HEK293T (cell line): Measurements from ENCODE around the gene KIF13A.
"Not testable (repeated sequence)": the region's sequence is repeated elsewhere in the genome, so short reads cannot be mapped to it uniquely, and the experiment has no call there.

Source experiments
- CTCF ChIA-PET: fragments of 350-600 bp; formaldehyde crosslinking; extraction: SDS; loops from one replicate; lab custom pipeline; 2021; ENCODE audit warnings: antibody characterized with exemption, inconsistent platforms; lab: Yijun Ruan, JAX
- POLR2A ChIA-PET: fragments of 350-600 bp; formaldehyde crosslinking; extraction: SDS; loops from one replicate; lab custom pipeline; 2020; ENCODE audit warnings: antibody characterized with exemption, inconsistent platforms; lab: Yijun Ruan, JAX
- DNase-seq: peaks from one replicate; pipeline ENCODE4 v3.0.0; 2012; ENCODE audit warnings: mixed read lengths; ENCODE audit errors: extremely low spot score
- ARNT ChIP-seq: fragments of 450-650 bp; IDR thresholded peaks from 2 replicates; pipeline ENCODE4 v1.6.1; 2017; ENCODE audit warnings: mild to moderate bottlenecking
- BHLHE40 ChIP-seq: fragments of 450-650 bp; IDR thresholded peaks from 2 replicates; pipeline ENCODE4 v1.6.1; 2016; ENCODE audit warnings: mild to moderate bottlenecking, moderate library complexity, borderline replicate concordance
- CTBP1 ChIP-seq: fragments of 450-650 bp; IDR thresholded peaks from 2 replicates; pipeline ENCODE4 v1.6.1; 2016; ENCODE audit warnings: borderline replicate concordance
- ELF4 ChIP-seq: fragments of 450-650 bp; IDR thresholded peaks from 2 replicates; pipeline ENCODE4 v1.6.1; 2017; ENCODE audit warnings: antibody characterized with exemption
- FOXA1 ChIP-seq: fragments of 450-650 bp; IDR thresholded peaks from 2 replicates; pipeline ENCODE4 v1.6.1; 2016; ENCODE audit warnings: mild to moderate bottlenecking
- FOXK2 ChIP-seq: fragments of 450-650 bp; IDR thresholded peaks from 2 replicates; pipeline ENCODE4 v1.6.1; 2016; ENCODE audit warnings: mild to moderate bottlenecking
- FOXM1 ChIP-seq: fragments of 450-650 bp; IDR thresholded peaks from 2 replicates; pipeline ENCODE4 v1.6.1; 2017; ENCODE audit warnings: mild to moderate bottlenecking, borderline replicate concordance
- HDGF ChIP-seq: fragments of 450-650 bp; IDR thresholded peaks from 2 replicates; pipeline ENCODE4 v1.6.1; 2017; ENCODE audit warnings: antibody characterized with exemption, borderline replicate concordance
- L3MBTL2 ChIP-seq: fragments of 450-650 bp; conservative IDR thresholded peaks from 2 replicates; pipeline ENCODE4 v1.6.1; 2016; ENCODE audit warnings: mild to moderate bottlenecking
- LEF1 ChIP-seq: fragments of 450-650 bp; IDR thresholded peaks from 2 replicates; pipeline ENCODE4 v1.6.1; 2017; ENCODE audit warnings: mild to moderate bottlenecking, borderline replicate concordance
- NFRKB ChIP-seq: fragments of 450-650 bp; IDR thresholded peaks from 2 replicates; pipeline ENCODE4 v1.6.1; 2016; ENCODE audit warnings: mild to moderate bottlenecking, moderate library complexity
- SP1 ChIP-seq: fragments of 450-650 bp; IDR thresholded peaks from 2 replicates; pipeline ENCODE4 v1.6.1; 2017
- SUZ12 ChIP-seq: fragments of 450-650 bp; IDR thresholded peaks from 2 replicates; pipeline ENCODE4 v1.6.1; 2016; ENCODE audit warnings: mild to moderate bottlenecking
- TARDBP ChIP-seq: fragments of 450-650 bp; IDR thresholded peaks from 2 replicates; pipeline ENCODE4 v1.6.1; 2016
- ZNF384 ChIP-seq: fragments of 450-650 bp; IDR thresholded peaks from 2 replicates; pipeline ENCODE4 v1.6.1; 2016
- TF ChIP-seq, protein P1 (sequence below): fragments of 450-650 bp; IDR thresholded peaks from 2 replicates; pipeline ENCODE4 v1.6.1; 2016

The KIF13A gene

DNA sequence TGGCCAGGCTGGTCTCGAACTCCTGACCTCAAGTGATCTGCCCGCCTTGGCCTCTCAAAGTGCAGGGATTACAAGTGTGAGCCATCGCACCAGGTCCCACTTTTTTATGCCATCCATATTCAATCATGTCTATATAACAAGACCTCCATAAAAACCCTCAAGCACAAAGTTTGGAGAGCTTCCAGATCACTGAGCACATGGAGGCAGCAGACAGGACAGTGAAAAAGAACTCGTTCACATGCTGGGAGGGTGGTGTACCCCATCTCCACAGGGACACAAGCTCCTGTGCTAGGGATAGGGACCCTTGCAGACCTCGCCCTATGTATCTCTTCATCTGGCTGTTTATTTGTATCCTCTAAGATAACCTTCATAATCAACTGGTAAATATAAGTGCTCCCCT is 30.3 kb downstream of the KIF13A start:
- CTCF ChIA-PET: no interaction called here
- POLR2A ChIA-PET: no interaction called here
- TF ChIP-seq L3MBTL2: no peak
- TF ChIP-seq LEF1: no peak
- TF ChIP-seq FOXA1: no peak
- TF ChIP-seq ZNF384: no peak
- no peak for TF ChIP-seq ELF4
- TF ChIP-seq NFRKB: no peak
- no peak for TF ChIP-seq HDGF
- no peak for TF ChIP-seq BHLHE40
- TF ChIP-seq SP1: no peak
- no peak for TF ChIP-seq FOXK2
- no peak for DNase-seq

GRCh38 chr6:17950095-17950494 is 37.3 kb downstream of the KIF13A start:
- TF ChIP-seq SP1 (no peak), FOXA1 (no peak)
- CTCF ChIA-PET: no interaction called here
- POLR2A ChIA-PET: no interaction called here

DNA sequence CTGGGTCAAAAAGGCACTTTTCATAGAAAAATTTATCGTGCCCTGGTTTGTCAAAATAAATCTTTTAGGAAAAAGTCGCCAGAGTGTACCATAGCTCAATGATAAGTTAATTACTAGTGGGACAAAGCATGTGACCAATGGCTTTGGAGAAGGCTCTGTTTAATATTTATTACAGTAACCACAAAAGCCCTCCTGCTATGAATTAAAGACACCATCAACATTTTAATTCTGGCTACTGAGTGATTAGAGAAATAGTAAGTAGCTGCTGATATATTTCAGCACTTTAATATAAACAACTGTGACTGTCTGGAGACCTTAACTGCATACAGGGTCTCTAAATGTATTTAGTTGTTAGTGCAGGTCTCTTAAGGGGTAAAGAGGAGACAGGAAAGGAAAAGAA is 38.3 kb downstream of the KIF13A start:
- DNase-seq: no peak
- ChIA-PET CTCF (interaction anchor here (0.6 kb wide), 1 partner anchor 33 kb away, joined by 3 read pairs; no protein-coding TSS in a partner anchor), POLR2A (no interaction called here)
- TF ChIP-seq ZNF384 (no peak), BHLHE40 (no peak), FOXM1 (no peak), CTBP1 (no peak), SP1 (no peak), TARDBP (no peak), ARNT (no peak), SUZ12 (no peak), NFRKB (no peak), FOXK2 (no peak), LEF1 (no peak), FOXA1 (no peak), L3MBTL2 (no peak), HDGF (no peak), ELF4 (no peak)
- TF ChIP-seq, protein P1, sequence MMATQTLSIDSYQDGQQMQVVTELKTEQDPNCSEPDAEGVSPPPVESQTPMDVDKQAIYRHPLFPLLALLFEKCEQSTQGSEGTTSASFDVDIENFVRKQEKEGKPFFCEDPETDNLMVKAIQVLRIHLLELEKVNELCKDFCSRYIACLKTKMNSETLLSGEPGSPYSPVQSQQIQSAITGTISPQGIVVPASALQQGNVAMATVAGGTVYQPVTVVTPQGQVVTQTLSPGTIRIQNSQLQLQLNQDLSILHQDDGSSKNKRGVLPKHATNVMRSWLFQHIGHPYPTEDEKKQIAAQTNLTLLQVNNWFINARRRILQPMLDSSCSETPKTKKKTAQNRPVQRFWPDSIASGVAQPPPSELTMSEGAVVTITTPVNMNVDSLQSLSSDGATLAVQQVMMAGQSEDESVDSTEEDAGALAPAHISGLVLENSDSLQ: no peak

More at GRCh38 chr6:17950095-17950494, 37.3 kb downstream of the KIF13A start:
- DNase-seq: no peak

- ChIA-PET POLR2A (no interaction called here), CTCF (interaction anchor here (0.6 kb wide), 1 partner anchor 34 kb away, joined by 3 read pairs; no protein-coding TSS in a partner anchor)
- TF ChIP-seq SUZ12 (no peak), SP1 (no peak), FOXM1 (no peak), ELF4 (no peak), CTBP1 (no peak), ZNF384 (no peak), FOXK2 (no peak), TARDBP (no peak), L3MBTL2 (no peak), HDGF (no peak), NFRKB (no peak), ARNT (no peak), FOXA1 (no peak)
- TF ChIP-seq, protein P1: no peak
- DNase-seq: no peak
Measured at GRCh38 chr6:17948725-17949124, 38.7 kb downstream of the KIF13A start.

GRCh38 chr6:17947574-17947973 is 39.9 kb downstream of the KIF13A start:
- DNase-seq: not testable (repeated sequence)
- ChIA-PET POLR2A (interaction anchor here (0.6 kb wide), 1 partner anchor 15 kb away, joined by 3 read pairs; no protein-coding TSS in a partner anchor), CTCF (interaction anchor here (0.6 to 0.9 kb wide), 2 partner anchors 21 to 41 kb away, joined by 4 to 5 read pairs; no protein-coding TSS in a partner anchor)

DNA sequence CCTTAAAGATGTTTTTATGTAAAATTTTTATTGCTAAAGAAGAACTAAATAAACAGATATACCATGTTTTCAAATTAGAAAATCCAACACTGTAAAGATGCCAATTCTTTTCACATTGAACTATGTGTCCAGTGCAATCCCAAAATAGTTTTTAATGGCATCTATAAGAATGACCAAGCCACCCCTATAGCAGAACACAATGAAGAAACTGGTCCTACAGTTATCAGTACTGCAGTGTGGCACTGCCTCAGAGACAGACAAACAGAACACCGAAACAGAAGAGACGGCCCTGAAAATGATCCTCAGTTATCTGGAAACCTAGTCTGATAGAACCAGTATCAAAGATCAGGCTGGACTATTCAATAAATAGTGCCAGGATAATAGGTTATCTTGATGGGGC is 41.9 kb downstream of the KIF13A start:
- DNase-seq: no peak
- ChIA-PET CTCF (no interaction called here), POLR2A (no interaction called here)
- TF ChIP-seq ARNT (no peak), FOXM1 (no peak), LEF1 (no peak), CTBP1 (no peak), ELF4 (no peak), SP1 (no peak), SUZ12 (no peak), L3MBTL2 (no peak), NFRKB (no peak), FOXK2 (no peak), ZNF384 (no peak), HDGF (no peak), FOXA1 (no peak), BHLHE40 (no peak)
- TF ChIP-seq, protein P1: no peak

DNA sequence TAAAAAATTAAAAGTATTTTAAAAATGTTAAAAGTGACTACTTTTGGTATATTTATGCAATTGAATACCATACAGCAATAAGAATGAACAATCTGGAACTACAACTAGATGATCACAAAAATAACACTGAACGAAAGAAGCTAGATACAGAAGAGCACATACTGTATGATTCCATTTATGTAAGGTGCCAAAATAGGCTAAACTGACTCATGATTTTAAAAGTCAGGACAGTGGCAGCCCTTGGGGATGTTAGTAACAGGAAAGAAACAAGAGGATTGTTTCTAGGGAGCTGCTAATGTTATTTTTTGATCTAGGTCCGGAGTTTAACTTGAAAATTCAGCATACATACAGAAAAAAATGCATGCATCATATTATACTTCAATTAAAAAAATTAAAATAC is 42.3 kb downstream of the KIF13A start:
- TF ChIP-seq FOXK2 (no peak), ARNT (no peak), LEF1 (no peak), FOXA1 (no peak), FOXM1 (no peak), ELF4 (no peak), TARDBP (no peak), CTBP1 (no peak), ZNF384 (no peak), NFRKB (no peak)
- ChIA-PET CTCF (no interaction called here), POLR2A (interaction anchor here (1.3 kb wide), 1 partner anchor 15 kb away, joined by 3 read pairs; no protein-coding TSS in a partner anchor)
- no peak for DNase-seq
